ENCODE data around the gene RPS16. TPM values are rescaled to one million over a fixed set of nuclear protein-coding genes. Genes with fewer than 3 reads are reported as not detected.
A peak's percentile ranks its signal among the peaks of the same experiment; 100 is the strongest.

Gene RPS16
- total and polyA plus RNA-seq, 12 donors: 229 to 2,033 (median 1,202) TPM

- H3K9me3 ChIP-seq (replicated peaks in 1 of 3): no peaks in the 10 kb centered on the region
- peaks cover 18 to 22% of the 10 kb centered on the region in 2 donors for H3K4me1 ChIP-seq (replicated peaks in 1 of 2)
- TF ChIP-seq, protein P1, sequence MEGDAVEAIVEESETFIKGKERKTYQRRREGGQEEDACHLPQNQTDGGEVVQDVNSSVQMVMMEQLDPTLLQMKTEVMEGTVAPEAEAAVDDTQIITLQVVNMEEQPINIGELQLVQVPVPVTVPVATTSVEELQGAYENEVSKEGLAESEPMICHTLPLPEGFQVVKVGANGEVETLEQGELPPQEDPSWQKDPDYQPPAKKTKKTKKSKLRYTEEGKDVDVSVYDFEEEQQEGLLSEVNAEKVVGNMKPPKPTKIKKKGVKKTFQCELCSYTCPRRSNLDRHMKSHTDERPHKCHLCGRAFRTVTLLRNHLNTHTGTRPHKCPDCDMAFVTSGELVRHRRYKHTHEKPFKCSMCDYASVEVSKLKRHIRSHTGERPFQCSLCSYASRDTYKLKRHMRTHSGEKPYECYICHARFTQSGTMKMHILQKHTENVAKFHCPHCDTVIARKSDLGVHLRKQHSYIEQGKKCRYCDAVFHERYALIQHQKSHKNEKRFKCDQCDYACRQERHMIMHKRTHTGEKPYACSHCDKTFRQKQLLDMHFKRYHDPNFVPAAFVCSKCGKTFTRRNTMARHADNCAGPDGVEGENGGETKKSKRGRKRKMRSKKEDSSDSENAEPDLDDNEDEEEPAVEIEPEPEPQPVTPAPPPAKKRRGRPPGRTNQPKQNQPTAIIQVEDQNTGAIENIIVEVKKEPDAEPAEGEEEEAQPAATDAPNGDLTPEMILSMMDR (IDR thresholded peaks at IDR 0.05): no peak
- H3K27me3 ChIP-seq: no peaks in the 10 kb centered on the region
- H3K36me3 ChIP-seq (replicated peaks in 1 of 2): peaks cover 0 to 31% of the 10 kb centered on the region in 2 donors
- H3K27ac ChIP-seq: peak overlapping the region; percentile 35 to 90 (median 61)
- H3K4me3 ChIP-seq: peak overlapping the region in 2 of 4 donors; percentile 35 to 95
- WGBS, 4 donors: 1 to 4% (median 2%) methylated on average over 2 of the region's 2 CpGs
- intact Hi-C loops (cut with DNase I): loop anchor here in 1 of 2 donors (10.0 kb wide), 1 partner anchor 238 kb away; no protein-coding TSS in a partner anchor
- DNase-seq: no peak
These were observed 584 bp upstream of the RPS16 start for GRCh38 chr19:39436350-39436716.

DNA sequence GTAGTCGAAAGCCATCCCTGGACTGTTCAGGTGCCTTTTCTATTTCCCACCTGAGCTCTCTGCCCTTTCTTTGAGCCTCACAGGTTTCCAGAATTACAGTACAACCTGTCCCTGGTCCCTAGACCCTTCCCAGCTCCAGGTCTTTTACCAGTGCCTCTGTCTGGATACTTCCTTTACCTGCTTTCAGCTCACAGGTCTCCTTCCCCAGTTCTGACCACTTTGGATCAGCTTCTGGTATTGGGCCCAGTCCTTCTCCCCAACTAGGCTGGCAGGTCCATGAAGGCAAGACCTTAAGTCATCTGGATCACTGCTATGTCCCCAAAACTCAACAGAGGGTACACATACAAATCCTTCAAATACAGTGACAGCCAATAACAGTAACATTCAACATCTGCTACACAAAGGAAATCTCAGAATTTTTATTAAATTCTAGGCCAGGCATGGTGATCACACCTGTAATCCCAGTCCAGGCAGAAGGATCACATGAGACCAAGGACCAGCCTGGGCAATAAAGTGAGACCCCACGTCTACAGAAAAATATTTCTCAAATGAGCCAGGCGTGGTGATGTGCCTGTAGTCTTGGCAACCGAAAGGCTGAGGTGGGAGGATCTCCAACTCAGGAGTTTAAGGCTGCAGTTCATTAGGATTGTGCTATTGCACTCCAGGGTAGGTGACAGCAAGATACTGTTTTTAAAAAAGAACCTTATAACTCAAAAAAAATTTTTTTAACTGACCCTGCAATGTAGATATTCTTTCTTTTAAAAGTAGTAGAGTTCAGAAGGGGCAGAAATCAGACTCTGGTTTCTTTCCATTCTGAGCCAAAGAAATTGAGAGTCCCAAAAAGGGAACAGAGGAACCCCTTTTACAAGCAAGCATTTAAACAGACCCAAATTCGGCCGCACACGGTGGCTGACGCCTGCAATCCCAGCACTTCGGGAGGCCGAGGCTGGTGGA lies 1.3 kb downstream of the RPS16 start:
- peaks cover 0 to 31% of the 10 kb centered on the region in 2 donors for H3K36me3 ChIP-seq (replicated peaks in 1 of 2)
- DNase-seq: no peak
- peaks cover 18 to 22% of the 10 kb centered on the region in 2 donors for H3K4me1 ChIP-seq (replicated peaks in 1 of 2)
- no peaks in the 10 kb centered on the region for H3K27me3 ChIP-seq
- WGBS, 4 donors: 44 to 57% (median 54%) methylated on average over 8 to 10 of the region's 10 CpGs
- H3K27ac ChIP-seq: no peak overlapping the region
- peak overlapping the region in 1 of 4 donors; percentile 95 for H3K4me3 ChIP-seq
- TF ChIP-seq, protein P1 (IDR thresholded peaks at IDR 0.05): no peak
- TF ChIP-seq POLR2A (IDR thresholded peaks at IDR 0.05): no peak
- intact Hi-C loops (cut with DNase I): loop anchor here in 1 of 2 donors (10.0 kb wide), 1 partner anchor 240 kb away; no protein-coding TSS in a partner anchor
- H3K9me3 ChIP-seq (replicated peaks in 1 of 3): no peaks in the 10 kb centered on the region

GRCh38 chr19:39433480-39434079 lies 2.2 kb downstream of the RPS16 start:
- Histone ChIP-seq H3K4me3 (no peak overlapping the region), H3K27ac (no peak overlapping the region), H3K36me3 (replicated peaks in 1 of 2) (peaks cover 0 to 31% of the 10 kb centered on the region in 2 donors), H3K27me3 (no peaks in the 10 kb centered on the region), H3K4me1 (replicated peaks in 1 of 2) (peaks cover 21 to 30% of the 10 kb centered on the region in 2 donors), H3K9me3 (replicated peaks in 1 of 3) (no peaks in the 10 kb centered on the region)
- 91 to 96% (median 95%) methylated on average over 7 to 8 of the region's 8 CpGs for WGBS, 4 donors
- intact Hi-C loops (cut with DNase I): loop anchor here in 1 of 2 donors (10.0 kb wide), 1 partner anchor 241 kb away; no protein-coding TSS in a partner anchor
- TF ChIP-seq, protein P1 (IDR thresholded peaks at IDR 0.05): no peak
- no peak for TF ChIP-seq POLR2A (IDR thresholded peaks at IDR 0.05)
- DNase-seq: no peak

- Histone ChIP-seq H3K4me1 (replicated peaks in 1 of 2) (peaks cover 27 to 35% of the 10 kb centered on the region in 2 donors), H3K36me3 (replicated peaks in 1 of 2) (peaks cover 0 to 31% of the 10 kb centered on the region in 2 donors), H3K27ac (no peak overlapping the region), H3K4me3 (no peak overlapping the region), H3K27me3 (no peaks in the 10 kb centered on the region), H3K9me3 (replicated peaks in 1 of 3) (no peaks in the 10 kb centered on the region)
- no peak for DNase-seq
- TF ChIP-seq, protein P1 (IDR thresholded peaks at IDR 0.05): no peak
- TF ChIP-seq POLR2A (IDR thresholded peaks at IDR 0.05): no peak
- intact Hi-C loops (cut with DNase I): loop anchor here in 1 of 2 donors (10.0 kb wide), 1 partner anchor 242 kb away; no protein-coding TSS in a partner anchor
- 93 to 97% (median 96%) methylated on average over 8 of the region's 8 CpGs for WGBS, 4 donors
These were observed 3.1 kb downstream of the RPS16 start for GRCh38 chr19:39432677-39433025.
